Activated CD4-positive, alpha-beta T cell treated with anti-CD3 and anti-CD28 coated beads for 36 hours (primary cell): ENCODE measurements around the gene LNX1. TPM values are rescaled to one million over a fixed set of nuclear protein-coding genes. Genes with fewer than 3 reads are reported as not detected.

ENCODE experiments used
- ATAC-seq: fragments of 200-7000 bp; cut with Tn5 transposase; one replicate; pipeline ENCODE4 v1.10.0; 2021; ENCODE audit warnings: mild to moderate bottlenecking, moderate library complexity
- CTCF ChIA-PET: fragments of 350-600 bp; sonication (Branson Sonifier 250); formaldehyde crosslinking; loops from one replicate; lab custom pipeline; 2021; ENCODE audit warnings: antibody characterized with exemption; lab: Charles Lee
- POLR2A ChIA-PET: fragments of 350-600 bp; sonication (Branson Sonifier 250); formaldehyde crosslinking; loops from one replicate; lab custom pipeline; 2021; ENCODE audit warnings: antibody characterized with exemption, inconsistent platforms; lab: Charles Lee
- DNase-seq: peaks from one replicate; pipeline ENCODE4 v3.0.0-alpha.2; 2020
- H3K27ac Mint-ChIP-seq: one replicate; pipeline ENCODE4 v1.8.0; 2021; ENCODE audit warnings: mixed read lengths
- H3K27me3 Mint-ChIP-seq: one replicate; pipeline ENCODE4 v1.8.0; 2021; ENCODE audit warnings: mixed read lengths
- H3K36me3 Mint-ChIP-seq: one replicate; pipeline ENCODE4 v1.8.0; 2021; ENCODE audit warnings: low read depth, mixed read lengths
- H3K4me1 Mint-ChIP-seq: one replicate; pipeline ENCODE4 v1.8.0; 2021; ENCODE audit warnings: mixed read lengths
- H3K4me3 Mint-ChIP-seq: one replicate; pipeline ENCODE4 v1.8.0; 2021; ENCODE audit warnings: mild to moderate bottlenecking, moderate library complexity, mixed read lengths
- H3K9me3 Mint-ChIP-seq: one replicate; pipeline ENCODE4 v1.8.0; 2021; ENCODE audit warnings: low read depth, mixed read lengths
- intact Hi-C, 2 experiments: fragments of 100-400 bp; cut with DNase I in 1 of 2; cut with micrococcal nuclease in 1 of 2; formaldehyde crosslinking; loops; one replicate each; pipeline versions ENCODE4 v1.14.2 to v1.15.1; 2022 to 2024; cut with DNase I, micrococcal nuclease
- total RNA-seq, 2 experiments: library from RNA; stranded (reverse); gene quantifications; one replicate each; pipeline ENCODE4 v1.2.3, GENCODE V29; 2021

LNX1 gene
- total RNA-seq, 2 experiments from 2014 or later = not detected

GRCh38 chr4:53571936-53572599 lies 19.2 kb downstream of the LNX1 start:
- H3K27ac Mint-ChIP-seq = no peak overlapping the region
- ChIA-PET CTCF (no interaction called here), POLR2A (no interaction called here)
- intact Hi-C loops = no loop called here
- H3K4me1 Mint-ChIP-seq = no peaks in the 10 kb centered on the region
- H3K9me3 Mint-ChIP-seq = no peaks in the 10 kb centered on the region
- no peak for DNase-seq
- ATAC-seq = no peak
- no peaks in the 10 kb centered on the region for H3K27me3 Mint-ChIP-seq
- no peaks in the 10 kb centered on the region for H3K36me3 Mint-ChIP-seq
- no peak overlapping the region for H3K4me3 Mint-ChIP-seq

DNA sequence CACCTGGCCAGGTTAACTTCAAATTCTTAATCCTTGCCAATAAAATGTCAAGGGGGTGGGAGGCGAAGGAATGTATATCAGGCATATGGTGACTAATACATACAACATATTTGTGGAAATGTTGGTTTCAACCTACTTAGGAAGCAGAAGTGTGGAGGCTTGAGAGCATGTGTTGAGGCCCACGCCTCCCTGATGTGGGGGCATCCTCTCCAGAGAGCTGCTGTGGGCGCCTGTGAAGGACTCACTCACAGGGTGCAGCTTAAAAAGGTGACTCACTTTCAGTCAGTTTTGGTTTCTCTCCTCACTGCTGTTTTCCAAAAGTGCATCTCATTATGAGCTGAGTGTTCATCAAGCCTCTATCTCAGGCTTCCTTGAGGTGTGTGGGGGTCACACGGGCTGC lies 27.5 kb downstream of the LNX1 start:
- Mint-ChIP-seq H3K4me3 (no peak overlapping the region), H3K27ac (peak overlapping the region; percentile 24), H3K9me3 (no peaks in the 10 kb centered on the region), H3K27me3 (peaks cover 4% of the 10 kb centered on the region), H3K36me3 (no peaks in the 10 kb centered on the region), H3K4me1 (peaks cover 8% of the 10 kb centered on the region)
- ChIA-PET CTCF (no interaction called here), POLR2A (no interaction called here)
- peak; percentile 99 for ATAC-seq
- intact Hi-C loops = no loop called here
- DNase-seq = peak; percentile 64

DNA sequence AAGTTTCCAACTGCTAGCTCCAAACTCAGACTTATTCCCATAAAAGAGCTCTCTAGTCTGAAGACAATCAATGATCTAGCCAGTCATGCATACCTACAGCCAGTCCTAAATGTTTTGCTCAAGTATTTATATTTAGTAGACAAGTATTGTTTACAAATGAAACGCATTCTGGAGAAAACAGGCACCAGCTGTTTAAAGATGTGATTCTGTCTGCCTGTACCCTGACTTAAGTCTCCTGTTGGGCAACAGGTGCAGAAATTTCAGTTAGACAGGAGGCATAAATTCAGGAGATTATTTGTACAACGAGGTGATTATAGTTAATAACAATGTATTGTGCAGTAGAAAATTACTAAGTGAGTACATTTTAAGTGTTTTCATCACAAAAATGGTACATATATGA lies 28.9 kb downstream of the LNX1 start:
- Mint-ChIP-seq H3K36me3 (no peaks in the 10 kb centered on the region), H3K27ac (no peak overlapping the region), H3K27me3 (peaks cover 4% of the 10 kb centered on the region), H3K4me1 (peaks cover 8% of the 10 kb centered on the region), H3K9me3 (no peaks in the 10 kb centered on the region), H3K4me3 (no peak overlapping the region)
- DNase-seq (no peak), ATAC-seq (no peak)
- CTCF ChIA-PET = no interaction called here
- POLR2A ChIA-PET = no interaction called here
- intact Hi-C loops = no loop called here

DNA sequence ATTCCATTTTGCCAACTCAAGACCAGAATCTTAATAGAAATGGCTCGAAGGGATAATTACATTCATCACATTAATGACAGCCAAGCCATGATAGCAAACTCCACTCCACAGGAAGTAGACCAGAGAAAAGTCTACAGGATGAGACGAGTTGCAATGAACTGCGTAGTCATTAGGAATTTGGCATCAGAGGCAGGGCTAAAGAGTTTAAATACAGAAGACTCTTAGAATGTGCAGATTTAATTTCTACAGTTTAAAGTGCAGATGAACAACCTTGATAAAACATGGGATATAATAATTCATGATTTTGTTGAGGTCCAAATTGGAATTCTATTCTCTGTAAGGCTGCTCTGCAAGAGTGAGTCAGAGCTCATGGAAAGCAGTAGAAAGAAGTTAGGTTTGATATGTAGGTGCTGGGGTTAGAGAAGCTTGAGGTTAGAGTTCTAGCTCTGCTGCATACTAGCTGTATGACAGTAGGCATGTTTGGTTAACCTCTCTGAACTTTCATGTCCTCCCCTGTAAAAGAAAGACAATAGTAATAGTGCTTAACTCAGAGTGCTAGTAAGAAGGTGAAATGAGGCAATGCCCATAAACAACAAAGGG lies 32.2 kb downstream of the LNX1 start:
- Mint-ChIP-seq H3K9me3 (no peaks in the 10 kb centered on the region), H3K36me3 (no peaks in the 10 kb centered on the region), H3K27me3 (peaks cover 6% of the 10 kb centered on the region), H3K4me3 (no peak overlapping the region), H3K27ac (no peak overlapping the region), H3K4me1 (peaks cover 5% of the 10 kb centered on the region)
- DNase-seq (no peak), ATAC-seq (no peak)
- intact Hi-C loops = no loop called here
- CTCF ChIA-PET = interaction anchor here (1.5 kb wide), 1 partner anchor 12 kb away, joined by 3 read pairs; no protein-coding TSS in a partner anchor
- POLR2A ChIA-PET = no interaction called here

DNA sequence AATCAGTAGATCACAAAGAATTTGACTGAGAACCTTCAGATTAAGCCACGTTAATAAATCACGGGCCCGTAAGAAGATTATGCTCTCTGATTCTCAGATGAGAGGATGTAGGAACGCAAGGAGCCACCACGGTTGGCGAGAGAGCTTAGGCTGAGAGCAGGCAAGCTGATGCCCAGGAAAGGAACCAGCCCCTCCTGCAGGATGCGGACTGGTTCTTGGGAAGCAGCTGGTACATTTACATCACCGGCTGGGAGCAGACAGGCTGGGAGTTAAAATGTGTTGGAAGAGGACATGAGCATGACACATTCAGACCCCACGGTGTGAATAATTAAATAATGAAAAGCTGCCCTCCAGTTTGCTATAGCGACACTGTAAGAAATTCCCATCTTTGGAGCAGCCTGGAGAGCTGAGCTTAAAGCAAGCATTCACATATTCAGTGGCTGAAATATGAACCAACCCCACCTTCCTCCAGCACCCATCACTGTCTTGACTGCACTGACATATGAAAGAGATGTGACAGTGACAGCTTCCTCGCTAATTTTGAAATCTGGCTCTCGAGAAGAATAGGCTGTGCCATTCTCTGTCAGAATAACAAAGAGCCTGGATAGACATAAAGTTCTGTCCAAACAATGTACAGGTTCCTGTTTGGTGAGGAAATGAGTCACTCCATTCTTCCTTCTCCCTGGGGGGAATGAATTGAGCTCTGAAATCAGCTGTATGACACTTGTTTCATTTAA lies 33.1 kb downstream of the LNX1 start:
- intact Hi-C loops = no loop called here
- ChIA-PET POLR2A (no interaction called here), CTCF (interaction anchor here (0.5 to 1.5 kb wide), 2 partner anchors 12 to 51 kb away, joined by 3 read pairs; no protein-coding TSS in a partner anchor)
- Mint-ChIP-seq H3K9me3 (no peaks in the 10 kb centered on the region), H3K36me3 (no peaks in the 10 kb centered on the region), H3K4me3 (no peak overlapping the region), H3K27ac (no peak overlapping the region), H3K27me3 (peaks cover 5% of the 10 kb centered on the region), H3K4me1 (no peaks in the 10 kb centered on the region)
- ATAC-seq (no peak), DNase-seq (no peak)

DNA sequence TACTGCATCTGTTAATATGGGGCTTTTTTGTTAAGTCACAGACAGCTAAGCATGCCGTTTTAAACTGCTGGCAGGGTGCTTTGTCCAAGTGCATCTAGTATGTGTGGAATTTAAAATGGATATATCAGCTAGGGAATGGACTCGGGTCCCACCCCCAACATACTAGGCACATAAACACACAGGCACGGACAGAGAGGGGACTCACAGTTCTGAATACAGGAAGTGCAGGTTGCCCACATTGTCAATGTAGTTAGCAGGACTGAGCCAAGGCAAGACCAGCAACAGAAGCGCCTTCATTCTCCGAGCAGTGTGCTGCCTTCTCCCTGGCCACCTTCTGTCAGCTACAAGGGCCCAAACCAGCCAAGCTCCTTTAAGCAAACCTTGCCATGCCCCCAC lies 33.6 kb downstream of the LNX1 start:
- Mint-ChIP-seq H3K4me3 (no peak overlapping the region), H3K36me3 (no peaks in the 10 kb centered on the region), H3K27me3 (peaks cover 5% of the 10 kb centered on the region), H3K9me3 (no peaks in the 10 kb centered on the region), H3K27ac (no peak overlapping the region), H3K4me1 (no peaks in the 10 kb centered on the region)
- DNase-seq = no peak
- ATAC-seq = no peak
- intact Hi-C loops = no loop called here
- CTCF ChIA-PET = interaction anchor here (0.5 to 1.5 kb wide), 2 partner anchors 11 to 50 kb away, joined by 3 read pairs; no protein-coding TSS in a partner anchor
- POLR2A ChIA-PET = no interaction called here

GRCh38 chr4:53556651-53557050 lies 34.6 kb downstream of the LNX1 start:
- ChIA-PET POLR2A (no interaction called here), CTCF (no interaction called here)
- DNase-seq (no peak), ATAC-seq (no peak)
- Mint-ChIP-seq H3K4me3 (no peak overlapping the region), H3K27me3 (peaks cover 5% of the 10 kb centered on the region), H3K36me3 (no peaks in the 10 kb centered on the region), H3K4me1 (no peaks in the 10 kb centered on the region), H3K9me3 (no peaks in the 10 kb centered on the region), H3K27ac (no peak overlapping the region)
- intact Hi-C loops = no loop called here

DNA sequence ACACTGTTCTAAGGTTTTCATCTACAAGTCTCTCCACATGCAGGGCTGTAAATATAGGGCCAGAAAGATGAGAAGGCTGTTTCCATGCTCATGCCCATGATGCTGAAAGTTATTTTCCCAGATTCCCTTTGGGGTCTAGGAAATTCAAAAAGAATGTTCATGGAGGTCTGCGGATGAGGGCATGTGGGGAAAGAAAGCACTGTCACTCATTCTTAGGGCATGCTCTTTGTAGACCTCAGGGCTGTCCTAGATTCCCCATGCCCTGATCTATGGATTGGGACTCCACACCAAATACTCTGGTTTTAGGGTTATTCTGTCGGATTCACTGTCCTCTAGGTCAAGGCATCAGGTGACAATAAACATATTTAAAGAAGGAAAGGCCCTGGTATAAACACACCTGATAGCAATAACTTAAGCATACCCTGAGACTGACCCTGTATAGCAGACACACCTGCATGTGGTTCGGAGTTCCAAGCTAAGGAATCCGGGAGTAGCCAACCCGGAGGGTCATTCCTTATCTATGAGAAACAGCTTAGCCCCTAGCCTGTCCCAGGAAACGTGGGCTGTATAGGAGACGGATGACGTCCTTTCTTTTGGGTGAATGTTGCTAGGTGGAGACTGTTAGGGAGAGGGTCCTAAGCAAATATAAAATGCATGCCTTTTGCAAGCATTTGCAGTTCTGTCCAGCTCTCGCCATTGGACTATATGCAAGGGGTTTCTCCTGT lies 37.6 kb downstream of the LNX1 start:
- no peaks in the 10 kb centered on the region for H3K36me3 Mint-ChIP-seq
- H3K4me1 Mint-ChIP-seq = no peaks in the 10 kb centered on the region
- H3K27ac Mint-ChIP-seq = no peak overlapping the region
- DNase-seq (no peak), ATAC-seq (no peak)
- ChIA-PET CTCF (no interaction called here), POLR2A (no interaction called here)
- peaks cover 7% of the 10 kb centered on the region for H3K27me3 Mint-ChIP-seq
- H3K4me3 Mint-ChIP-seq = no peak overlapping the region
- no peaks in the 10 kb centered on the region for H3K9me3 Mint-ChIP-seq
- intact Hi-C loops = no loop called here

GRCh38 chr4:53552711-53553110 lies 38.6 kb downstream of the LNX1 start:
- no peak for ATAC-seq

DNA sequence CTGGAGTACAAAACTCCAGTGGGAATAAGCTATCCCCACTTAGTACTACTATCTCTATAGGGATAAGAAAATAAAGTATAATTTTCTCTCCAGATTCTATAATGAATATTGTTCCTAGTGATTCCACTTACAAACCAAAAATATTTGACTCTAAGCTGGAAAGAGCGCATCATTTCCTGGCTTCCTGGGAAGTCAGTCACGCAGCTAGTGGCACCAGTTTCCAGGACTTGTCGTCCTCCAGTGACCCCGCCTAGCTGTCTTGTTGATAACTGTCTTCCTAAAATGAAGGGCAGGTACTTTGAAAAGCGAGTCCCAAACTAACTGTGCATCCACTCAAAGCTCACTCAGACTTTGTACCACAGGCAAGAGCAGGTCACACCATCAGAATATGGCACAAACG lies 39.3 kb downstream of the LNX1 start:
- ChIA-PET CTCF (interaction anchor here (0.6 to 0.7 kb wide), 2 partner anchors 88 to 576 kb away, joined by 3 read pairs; no protein-coding TSS in a partner anchor), POLR2A (no interaction called here)
- H3K9me3 Mint-ChIP-seq = no peaks in the 10 kb centered on the region
- DNase-seq (no peak), ATAC-seq (no peak)
- intact Hi-C loops = no loop called here
- no peak overlapping the region for H3K27ac Mint-ChIP-seq
- H3K4me3 Mint-ChIP-seq = no peak overlapping the region
- peaks cover 10% of the 10 kb centered on the region for H3K27me3 Mint-ChIP-seq
- H3K4me1 Mint-ChIP-seq = no peaks in the 10 kb centered on the region
- no peaks in the 10 kb centered on the region for H3K36me3 Mint-ChIP-seq

More at GRCh38 chr4:53552711-53553110, 38.6 kb downstream of the LNX1 start:
- Mint-ChIP-seq H3K4me1 (no peaks in the 10 kb centered on the region), H3K36me3 (no peaks in the 10 kb centered on the region), H3K9me3 (no peaks in the 10 kb centered on the region), H3K27me3 (peaks cover 10% of the 10 kb centered on the region), H3K27ac (no peak overlapping the region), H3K4me3 (no peak overlapping the region)
- no peak for DNase-seq
- intact Hi-C loops = no loop called here
- CTCF ChIA-PET = interaction anchor here (0.6 to 0.7 kb wide), 2 partner anchors 87 to 576 kb away, joined by 3 read pairs; no protein-coding TSS in a partner anchor
- POLR2A ChIA-PET = no interaction called here

- ATAC-seq = no peak
- Mint-ChIP-seq H3K9me3 (no peaks in the 10 kb centered on the region), H3K27me3 (peaks cover 8% of the 10 kb centered on the region), H3K36me3 (no peaks in the 10 kb centered on the region), H3K4me3 (no peak overlapping the region), H3K27ac (no peak overlapping the region), H3K4me1 (no peaks in the 10 kb centered on the region)
- POLR2A ChIA-PET = no interaction called here
- DNase-seq = no peak
- intact Hi-C loops = no loop called here
- CTCF ChIA-PET = no interaction called here
Measured at GRCh38 chr4:53551281-53551864, 39.9 kb downstream of the LNX1 start.
